CD4-positive, CD25-positive, alpha-beta regulatory T cell (primary cell): Measurements from ENCODE around the gene GNRHR. TPM values are rescaled to one million over a fixed set of nuclear protein-coding genes. Genes with fewer than 3 reads are reported as not detected.

Experiments used
- ATAC-seq, 2 donors: fragments of 150-1000 bp; cut with Tn5 transposase; one replicate each; pipeline ENCODE4 v1.10.0; 2021; ENCODE audit warnings: low read depth in 2 of 2, moderate number of reproducible peaks in 2 of 2, moderate library complexity in 1 of 2
- DNase-seq, 3 donors: peaks; one replicate each; pipeline versions ENCODE4 v3.0.0 to v3.0.0-alpha.2; 2012 to 2022; ENCODE audit warnings: mixed read lengths in 1 of 3
- H3K27ac ChIP-seq: one replicate; pipeline ENCODE4 v1.7.0; 2013; ENCODE audit warnings: mild to moderate bottlenecking, low read length; ENCODE audit not compliant: insufficient read depth, poor library complexity, severe bottlenecking
- H3K27me3 ChIP-seq: one replicate; pipeline ENCODE4 v1.7.0; 2013; ENCODE audit warnings: low read length; ENCODE audit not compliant: control insufficient read depth, insufficient read depth
- H3K36me3 ChIP-seq: one replicate; pipeline ENCODE4 v1.7.0; 2013; ENCODE audit warnings: mild to moderate bottlenecking, low read length, moderate library complexity; ENCODE audit not compliant: control insufficient read depth, insufficient read depth
- H3K4me1 ChIP-seq: 2 replicates; pipeline ENCODE4 v1.7.0; 2013; ENCODE audit warnings: mild to moderate bottlenecking, low read length; ENCODE audit not compliant: insufficient read depth, control insufficient read depth, poor library complexity, severe bottlenecking
- H3K4me3 ChIP-seq: one replicate; pipeline ENCODE4 v1.7.0; 2013; ENCODE audit warnings: low read depth, mild to moderate bottlenecking, low read length, moderate library complexity
- H3K9me3 ChIP-seq, 2 experiments: 1 replicate in 1 of 2; 2 replicates in 1 of 2; pipeline ENCODE4 v1.7.0; 2013; ENCODE audit warnings: low read length in 2 of 2, mild to moderate bottlenecking in 1 of 2, moderate library complexity in 1 of 2; ENCODE audit not compliant: control insufficient read depth in 2 of 2
- H3K27ac Mint-ChIP-seq, 3 donors: one replicate each; pipeline ENCODE4 v1.8.0; 2020 to 2022; ENCODE audit warnings: mild to moderate bottlenecking in 3 of 3, mixed read lengths in 3 of 3, moderate library complexity in 2 of 3
- H3K27me3 Mint-ChIP-seq: one replicate; pipeline ENCODE4 v1.8.0; 2022; ENCODE audit warnings: mild to moderate bottlenecking, mixed read lengths
- H3K36me3 Mint-ChIP-seq: one replicate; pipeline ENCODE4 v1.8.0; 2020; ENCODE audit warnings: mixed read lengths
- H3K4me1 Mint-ChIP-seq, 4 donors: one replicate each; pipeline ENCODE4 v1.8.0; 2020 to 2022; ENCODE audit warnings: mixed read lengths in 4 of 4, mild to moderate bottlenecking in 1 of 4
- H3K4me3 Mint-ChIP-seq, 4 donors: one replicate each; pipeline ENCODE4 v1.8.0; 2020 to 2022; ENCODE audit warnings: mild to moderate bottlenecking in 4 of 4, mixed read lengths in 4 of 4, moderate library complexity in 3 of 4
- H3K9me3 Mint-ChIP-seq, 7 donors: one replicate each; pipeline ENCODE4 v1.8.0; 2020 to 2022; ENCODE audit warnings: mixed read lengths in 7 of 7, mild to moderate bottlenecking in 3 of 7, moderate library complexity in 2 of 7
- polyA plus RNA-seq, 4 donors: library from polyadenylated mRNA; unstranded; fragments of 300-500 nt; fragmentation: Illumina TruSeq; gene quantifications; one replicate each; pipeline ENCODE4 v1.2.3, GENCODE V29; 2021
- total RNA-seq: library from RNA; stranded (reverse); gene quantifications from one replicate; pipeline ENCODE4 v1.2.3, GENCODE V29; 2022

GNRHR gene
- total and polyA plus RNA-seq, 5 donors from 2014 or later: 0.13 to 0.16 TPM; not detected in 3

GRCh38 chr4:67719953-67720617, 34.1 kb downstream of the GNRHR start:
- no peak overlapping the region for H3K4me3 Mint-ChIP-seq
- peaks cover 19% of the 10 kb centered on the region for H3K36me3 Mint-ChIP-seq
- no peaks in the 10 kb centered on the region for H3K9me3 ChIP-seq
- H3K9me3 Mint-ChIP-seq: peaks cover 0 to 5% (median 0%) of the 10 kb centered on the region in 7 donors
- no peak for DNase-seq
- H3K27ac Mint-ChIP-seq: peak overlapping the region in 1 of 3 donors; percentile 17
- H3K4me1 Mint-ChIP-seq: peaks cover 0 to 5% (median 1%) of the 10 kb centered on the region in 4 donors
- no peaks in the 10 kb centered on the region for H3K27me3 Mint-ChIP-seq
- no peak overlapping the region for H3K4me3 ChIP-seq
- no peaks in the 10 kb centered on the region for H3K27me3 ChIP-seq
- ATAC-seq: no peak
- H3K36me3 ChIP-seq: peaks cover 15% of the 10 kb centered on the region
- H3K4me1 ChIP-seq: no peaks in the 10 kb centered on the region
- H3K27ac ChIP-seq: no peak overlapping the region

DNA sequence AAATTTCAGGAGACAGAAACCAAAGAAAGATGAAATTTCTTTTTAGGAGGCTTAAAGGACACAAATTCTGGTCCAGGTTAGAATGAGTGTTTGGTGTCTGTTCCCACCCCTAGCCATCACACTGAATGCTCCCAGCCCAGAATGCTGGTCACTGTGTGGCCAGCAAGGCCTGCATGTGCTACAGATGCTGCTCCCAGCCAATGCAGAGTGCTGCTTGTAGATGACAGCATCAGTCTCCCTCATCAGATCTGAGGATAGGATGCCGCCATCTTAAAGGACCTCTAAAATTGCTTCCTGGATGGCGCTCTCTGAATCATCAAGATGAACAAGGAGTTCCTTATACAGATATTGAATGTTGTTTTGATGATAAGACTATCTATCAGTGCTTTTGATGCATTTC, 35.3 kb downstream of the GNRHR start:
- Mint-ChIP-seq H3K27me3 (no peaks in the 10 kb centered on the region), H3K27ac (no peak overlapping the region), H3K4me3 (no peak overlapping the region), H3K9me3 (peaks cover 0 to 4% (median 0%) of the 10 kb centered on the region in 7 donors), H3K36me3 (peaks cover 24% of the 10 kb centered on the region), H3K4me1 (peaks cover 8 to 14% (median 9%) of the 10 kb centered on the region in 4 donors)
- DNase-seq (no peak), ATAC-seq (no peak)
- H3K9me3 ChIP-seq: no peaks in the 10 kb centered on the region
- H3K36me3 ChIP-seq: peaks cover 15% of the 10 kb centered on the region
- no peaks in the 10 kb centered on the region for H3K27me3 ChIP-seq
- no peaks in the 10 kb centered on the region for H3K4me1 ChIP-seq
- H3K4me3 ChIP-seq: no peak overlapping the region
- H3K27ac ChIP-seq: no peak overlapping the region

- Histone ChIP-seq H3K4me3 (no peak overlapping the region), H3K36me3 (peaks cover 15% of the 10 kb centered on the region), H3K27me3 (no peaks in the 10 kb centered on the region), H3K4me1 (no peaks in the 10 kb centered on the region), H3K27ac (no peak overlapping the region), H3K9me3 (no peaks in the 10 kb centered on the region)
- Mint-ChIP-seq H3K27me3 (no peaks in the 10 kb centered on the region), H3K36me3 (peaks cover 28% of the 10 kb centered on the region), H3K9me3 (no peaks in the 10 kb centered on the region), H3K4me3 (no peak overlapping the region), H3K27ac (no peak overlapping the region), H3K4me1 (peaks cover 16 to 18% (median 17%) of the 10 kb centered on the region in 4 donors)
- DNase-seq: no peak
- no peak for ATAC-seq
Observed at GRCh38 chr4:67717586-67717985, 36.6 kb downstream of the GNRHR start.

DNA sequence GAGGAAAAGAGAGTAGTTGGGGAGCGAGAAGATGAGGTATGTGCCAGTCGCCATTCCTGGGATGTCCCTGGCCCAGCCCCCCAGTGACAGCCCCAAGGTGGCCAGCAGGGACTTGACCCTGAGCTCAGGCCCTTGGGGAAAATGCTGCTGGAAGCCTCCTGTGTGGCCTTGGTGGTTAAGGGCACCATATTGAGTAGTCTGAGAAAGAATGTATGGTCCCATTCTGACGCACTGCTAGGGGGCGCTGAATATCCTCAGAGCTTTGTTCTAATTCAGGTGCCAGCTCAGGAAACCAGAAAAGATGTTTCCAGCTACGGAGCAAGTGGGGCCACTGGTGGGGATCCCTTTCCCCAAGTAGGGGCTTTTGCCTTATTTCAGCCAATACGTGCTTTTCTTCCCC, 39.2 kb downstream of the GNRHR start:
- H3K27me3 ChIP-seq: no peaks in the 10 kb centered on the region
- no peaks in the 10 kb centered on the region for H3K27me3 Mint-ChIP-seq
- ATAC-seq (no peak), DNase-seq (no peak)
- no peak overlapping the region for H3K27ac ChIP-seq
- no peaks in the 10 kb centered on the region for H3K9me3 Mint-ChIP-seq
- H3K9me3 ChIP-seq: no peaks in the 10 kb centered on the region
- no peak overlapping the region for H3K27ac Mint-ChIP-seq
- H3K4me1 Mint-ChIP-seq: peaks cover 17 to 27% (median 20%) of the 10 kb centered on the region in 4 donors
- no peak overlapping the region for H3K4me3 Mint-ChIP-seq
- H3K4me3 ChIP-seq: no peak overlapping the region
- H3K4me1 ChIP-seq: no peaks in the 10 kb centered on the region
- H3K36me3 ChIP-seq: peaks cover 2% of the 10 kb centered on the region
- peaks cover 23% of the 10 kb centered on the region for H3K36me3 Mint-ChIP-seq

DNA sequence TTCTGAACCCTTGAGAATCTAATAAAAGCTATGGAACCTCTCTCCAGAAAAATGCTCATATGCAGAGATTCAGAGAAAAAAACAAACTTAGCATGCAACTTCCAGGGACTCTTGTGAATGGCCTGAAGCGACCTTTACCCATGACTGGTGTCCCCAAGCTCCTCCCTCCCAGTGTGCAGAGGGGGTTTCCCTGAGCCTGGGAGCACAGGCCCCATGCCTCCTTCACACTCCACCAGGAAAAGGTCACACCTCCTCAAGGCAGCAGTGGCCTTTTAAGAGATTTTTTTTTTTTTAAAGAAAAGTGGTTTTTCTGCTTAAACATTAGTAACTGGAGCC, 40.0 kb downstream of the GNRHR start:
- Histone ChIP-seq H3K36me3 (peaks cover 4% of the 10 kb centered on the region), H3K9me3 (no peaks in the 10 kb centered on the region), H3K27ac (no peak overlapping the region), H3K4me1 (no peaks in the 10 kb centered on the region), H3K4me3 (no peak overlapping the region), H3K27me3 (no peaks in the 10 kb centered on the region)
- ATAC-seq: peak in 1 of 2 donors; percentile 42
- DNase-seq: no peak
- Mint-ChIP-seq H3K9me3 (no peaks in the 10 kb centered on the region), H3K4me1 (peaks cover 17 to 30% (median 20%) of the 10 kb centered on the region in 4 donors), H3K27ac (peak overlapping the region; percentile 79 to 92 (median 87)), H3K4me3 (peak overlapping the region in 1 of 4 donors; percentile 22), H3K27me3 (no peaks in the 10 kb centered on the region), H3K36me3 (peaks cover 26% of the 10 kb centered on the region)

- H3K4me1 Mint-ChIP-seq: peaks cover 17 to 31% (median 21%) of the 10 kb centered on the region in 4 donors
- peaks cover 26% of the 10 kb centered on the region for H3K36me3 Mint-ChIP-seq
- peaks cover 7% of the 10 kb centered on the region for H3K36me3 ChIP-seq
- peak overlapping the region; percentile 79 to 92 (median 87) for H3K27ac Mint-ChIP-seq
- no peak overlapping the region for H3K4me3 ChIP-seq
- peak; percentile 48 to 66 for ATAC-seq
- peak overlapping the region in 1 of 4 donors; percentile 22 for H3K4me3 Mint-ChIP-seq
- H3K27ac ChIP-seq: peak overlapping the region; percentile 21
- H3K27me3 Mint-ChIP-seq: no peaks in the 10 kb centered on the region
- no peaks in the 10 kb centered on the region for H3K9me3 ChIP-seq
- H3K27me3 ChIP-seq: no peaks in the 10 kb centered on the region
- DNase-seq: peak in 1 of 3 donors; percentile 49
- H3K9me3 Mint-ChIP-seq: no peaks in the 10 kb centered on the region
- no peaks in the 10 kb centered on the region for H3K4me1 ChIP-seq
Observed at GRCh38 chr4:67713529-67714247, 40.5 kb downstream of the GNRHR start.

DNA sequence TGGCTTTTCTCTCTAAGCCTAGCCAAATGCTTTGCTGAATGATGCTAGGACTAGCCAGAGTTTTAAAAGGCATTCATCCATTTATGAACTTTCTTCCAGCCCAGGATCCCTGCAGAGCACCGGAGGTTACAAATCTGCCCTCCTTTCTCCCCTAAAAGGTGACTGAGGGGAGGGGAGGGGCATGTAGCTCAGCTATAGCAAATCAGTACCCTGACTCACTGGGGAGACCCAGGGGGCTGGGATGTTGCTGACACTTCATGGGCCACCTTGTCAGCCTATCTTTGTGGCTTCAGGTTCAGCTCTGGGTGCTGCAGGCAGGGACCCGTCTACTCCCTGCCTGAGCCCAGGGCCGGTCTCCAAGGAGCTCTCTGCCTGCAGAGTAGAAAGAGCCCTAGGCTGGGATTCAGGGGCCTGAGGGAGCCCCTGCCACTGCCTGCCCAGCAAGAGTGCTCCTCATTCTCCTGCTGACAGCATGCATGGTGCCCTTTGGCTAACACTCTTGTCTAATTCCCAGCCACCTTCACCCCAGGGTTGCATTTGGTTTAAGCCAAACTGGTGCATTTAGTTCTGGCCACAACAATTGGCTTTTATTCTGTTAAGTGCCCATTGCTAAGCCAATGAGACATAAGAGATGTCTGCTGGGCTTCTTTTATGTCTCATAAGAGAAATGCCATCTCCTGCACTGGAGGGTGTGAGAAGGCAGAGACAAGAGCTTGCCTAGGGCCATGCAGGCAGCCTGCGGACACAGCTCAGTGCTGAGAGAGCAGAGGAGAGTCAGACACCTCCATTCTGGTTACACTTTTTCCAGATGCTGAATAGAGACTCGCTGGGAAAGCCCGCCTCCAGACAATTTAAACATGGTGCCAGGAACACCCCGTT, 41.3 kb downstream of the GNRHR start:
- peaks cover 7% of the 10 kb centered on the region for H3K36me3 ChIP-seq
- ATAC-seq: no peak
- peaks cover 24 to 39% (median 26%) of the 10 kb centered on the region in 4 donors for H3K4me1 Mint-ChIP-seq
- DNase-seq: no peak
- no peaks in the 10 kb centered on the region for H3K9me3 ChIP-seq
- peaks cover 0 to 4% (median 0%) of the 10 kb centered on the region in 7 donors for H3K9me3 Mint-ChIP-seq
- H3K4me3 Mint-ChIP-seq: no peak overlapping the region
- H3K27me3 ChIP-seq: no peaks in the 10 kb centered on the region
- H3K36me3 Mint-ChIP-seq: peaks cover 26% of the 10 kb centered on the region
- H3K4me3 ChIP-seq: no peak overlapping the region
- H3K27ac ChIP-seq: no peak overlapping the region
- no peaks in the 10 kb centered on the region for H3K27me3 Mint-ChIP-seq
- H3K4me1 ChIP-seq: no peaks in the 10 kb centered on the region
- H3K27ac Mint-ChIP-seq: peak overlapping the region; percentile 46 to 79 (median 59)
